OCI-LY7 (cell line): ENCODE measurements around the gene LRRC47. TPM values are rescaled to one million over a fixed set of nuclear protein-coding genes. Genes with fewer than 3 reads are reported as not detected.

Experiments used
- BruUV-seq: library from RNA; stranded (reverse); fragments of 400-500 nt; replicated peaks from 2 replicates; lab custom pipeline; 2021; lab: Mats Ljungman, UMichigan
- CTCF ChIA-PET: fragments of 300-600 bp; sonication (Branson Sonifier 250); formaldehyde crosslinking; loops from one replicate; lab custom pipeline; 2022; ENCODE audit warnings: antibody characterized with exemption; ENCODE audit not compliant: unreplicated experiment; lab: Charles Lee
- POLR2A ChIA-PET: fragments of 300-600 bp; sonication (Branson Sonifier 250); formaldehyde crosslinking; loops from one replicate; lab custom pipeline; 2022; ENCODE audit warnings: antibody characterized with exemption; lab: Charles Lee
- DNase-seq: peaks from one replicate; pipeline ENCODE4 v3.0.0-alpha.2; 2015; ENCODE audit warnings: low spot score
- H2AFZ ChIP-seq: fragments of 200-600 bp; sonication (generic), shearing (Covaris generic); 2 replicates; pipeline ENCODE4 v1.6.1; 2014; ENCODE audit warnings: mild to moderate bottlenecking, antibody characterized with exemption, low read length, moderate library complexity
- H3K27ac ChIP-seq: fragments of 200-600 bp; sonication (generic); 2 replicates; pipeline ENCODE4 v1.5.1; 2014; ENCODE audit warnings: mixed run types, low read depth, mild to moderate bottlenecking, moderate library complexity, low read length, inconsistent platforms; ENCODE audit not compliant: poor library complexity, severe bottlenecking
- H3K36me3 ChIP-seq: fragments of 200-600 bp; sonication (generic); 2 replicates; pipeline ENCODE4 v1.6.1; 2014; ENCODE audit warnings: mild to moderate bottlenecking, antibody characterized with exemption, low read length, moderate library complexity, mixed read lengths; ENCODE audit not compliant: insufficient read depth
- H3K4me1 ChIP-seq: fragments of 200-600 bp; sonication (generic); 2 replicates; pipeline ENCODE4 v1.5.1; 2014; ENCODE audit warnings: mild to moderate bottlenecking, low read length; ENCODE audit not compliant: insufficient read depth, poor library complexity, severe bottlenecking
- H3K4me2 ChIP-seq: fragments of 200-600 bp; sonication (generic); 2 replicates; pipeline ENCODE4 v1.6.1; 2014; ENCODE audit warnings: mild to moderate bottlenecking, low read length
- H3K4me3 ChIP-seq: fragments of 200-600 bp; sonication (generic); 2 replicates; pipeline ENCODE4 v1.5.1; 2014; ENCODE audit warnings: mild to moderate bottlenecking, low read depth, low read length; ENCODE audit not compliant: poor library complexity, severe bottlenecking
- H3K79me2 ChIP-seq: fragments of 200-600 bp; sonication (generic); 2 replicates; pipeline ENCODE4 v1.6.1; 2016; ENCODE audit warnings: low read depth, mild to moderate bottlenecking, low read length, moderate library complexity, mixed read lengths; ENCODE audit not compliant: insufficient read depth
- H3K9me2 ChIP-seq: fragments of 200-600 bp; sonication (generic); 2 replicates; pipeline ENCODE4 v1.6.1; 2016; ENCODE audit warnings: mild to moderate bottlenecking, low read length, mixed read lengths; ENCODE audit not compliant: insufficient read depth
- H3K9me3 ChIP-seq: fragments of 200-600 bp; sonication (generic); 2 replicates; pipeline ENCODE4 v1.6.1; 2014; ENCODE audit warnings: mild to moderate bottlenecking, mixed run types, low read length, mixed read lengths
- H4K20me1 ChIP-seq: fragments of 200-600 bp; sonication (generic); 2 replicates; pipeline ENCODE4 v1.6.1; 2014; ENCODE audit warnings: mild to moderate bottlenecking, antibody characterized with exemption, low read length, moderate library complexity, mixed read lengths; ENCODE audit not compliant: insufficient read depth
- CTCF ChIP-seq: fragments of 200-600 bp; sonication (generic); conservative IDR thresholded peaks from 2 replicates; pipeline ENCODE4 v1.5.1; 2014; ENCODE audit warnings: mild to moderate bottlenecking, antibody characterized with exemption, low read length, moderate library complexity, mixed read lengths
- EZH2phosphoT487 ChIP-seq: fragments of 200-600 bp; sonication (generic); IDR thresholded peaks from 2 replicates; pipeline ENCODE4 v1.6.1; 2018; ENCODE audit warnings: low read depth, borderline replicate concordance, mild to moderate bottlenecking, mixed run types, antibody characterized with exemption, low read length, moderate library complexity, mixed read lengths
- intact Hi-C: fragments of 100-400 bp; cut with micrococcal nuclease; formaldehyde crosslinking; loops from one replicate; pipeline ENCODE4 v1.10.0; 2022; ENCODE audit not compliant: unreplicated experiment
- total RNA-seq, 2 experiments: library from RNA; depleted of rRNA in 1 of 2; stranded (reverse); fragments of >200 nt in 1 of 2; shearing (Covaris generic) in 1 of 2; gene quantifications; 2 replicates each; pipeline ENCODE4 v1.2.3, GENCODE V29; 2014 to 2022

Gene LRRC47
- total RNA-seq, 2 experiments from 2014 or later = 36.4 to 49.1 TPM

GRCh38 chr1:3735027-3735681 lies 61.1 kb downstream of the LRRC47 start:
- Histone ChIP-seq H3K4me2 (no peak overlapping the region), H3K4me3 (no peak overlapping the region), H3K4me1 (no peaks in the 10 kb centered on the region), H3K79me2 (no peaks in the 10 kb centered on the region), H3K36me3 (no peaks in the 10 kb centered on the region), H3K9me3 (no peaks in the 10 kb centered on the region), H3K9me2 (no peaks in the 10 kb centered on the region), H3K27ac (no peak overlapping the region), H4K20me1 (no peaks in the 10 kb centered on the region), H2AFZ (no peak overlapping the region)
- intact Hi-C loops = no loop called here
- ChIA-PET CTCF (no interaction called here), POLR2A (no interaction called here)
- TF ChIP-seq EZH2phosphoT487 = no peak
- TF ChIP-seq CTCF = no peak
- BruUV-seq = no TSS peak
- no peak for DNase-seq

GRCh38 chr1:3734602-3735001 lies 61.7 kb downstream of the LRRC47 start:
- DNase-seq = no peak
- CTCF ChIA-PET = no interaction called here
- no peaks in the 10 kb centered on the region for H3K36me3 ChIP-seq

More at GRCh38 chr1:3734602-3735001, 61.7 kb downstream of the LRRC47 start:
- Histone ChIP-seq H2AFZ (no peak overlapping the region), H3K9me3 (no peaks in the 10 kb centered on the region), H3K79me2 (no peaks in the 10 kb centered on the region), H3K4me1 (no peaks in the 10 kb centered on the region), H4K20me1 (no peaks in the 10 kb centered on the region), H3K9me2 (no peaks in the 10 kb centered on the region), H3K4me2 (no peak overlapping the region), H3K27ac (no peak overlapping the region), H3K4me3 (no peak overlapping the region)
- TF ChIP-seq EZH2phosphoT487 = no peak
- no peak for TF ChIP-seq CTCF
- POLR2A ChIA-PET = no interaction called here
- intact Hi-C loops = no loop called here
- BruUV-seq = no TSS peak
